NCI-H446 treated with DMSO at 0.1 percent for 48 hours (cell line): ENCODE results near the gene S100A12.
"Not testable (repeated sequence)": the region's sequence is repeated elsewhere in the genome, so short reads cannot be mapped to it uniquely, and the experiment has no call there.

Source experiments
- DNase-seq: peaks from one replicate; lab custom pipeline; 2025; lab: John Stamatoyannopoulos, UW

The S100A12 gene

GRCh38 chr1:153375511-153375910 is at the start of gene S100A12:
Gene S100A12, minus strand, starts transcription at chr1:153375621. Its CDS starts 1,029 bp downstream, at chr1:153374592.
- no peak for DNase-seq

- DNase-seq: no peak
Observed at GRCh38 chr1:153422450-153423068, 47.1 kb upstream of the S100A12 start.

- DNase-seq: no peak
Observed at GRCh38 chr1:153420306-153420705, 44.9 kb upstream of the S100A12 start.

GRCh38 chr1:153419436-153419793 is 44.0 kb upstream of the S100A12 start:
- not testable (repeated sequence) for DNase-seq

GRCh38 chr1:153418758-153419435 is 43.5 kb upstream of the S100A12 start:
- not testable (repeated sequence) for DNase-seq

- no peak for DNase-seq
Observed at GRCh38 chr1:153417136-153417888, 41.9 kb upstream of the S100A12 start.

- DNase-seq: no peak
Observed at GRCh38 chr1:153415850-153416570, 40.6 kb upstream of the S100A12 start, which contains the start of gene S100A7A. Gene S100A7A, plus strand, starts transcription at chr1:153416520. Its CDS starts 1,563 bp downstream, at chr1:153418083.

GRCh38 chr1:153413961-153414360 is 38.5 kb upstream of the S100A12 start:
- not testable (repeated sequence) for DNase-seq

- DNase-seq: not testable (repeated sequence)
Observed at GRCh38 chr1:153407274-153407673, 31.9 kb upstream of the S100A12 start.

- DNase-seq: not testable (repeated sequence)
Observed at GRCh38 chr1:153405825-153406599, 30.6 kb upstream of the S100A12 start.

- DNase-seq: no peak
Observed at GRCh38 chr1:153404768-153405167, 29.3 kb upstream of the S100A12 start.

- no peak for DNase-seq
Observed at GRCh38 chr1:153404086-153404635, 28.7 kb upstream of the S100A12 start.

- DNase-seq: no peak
Observed at GRCh38 chr1:153403421-153404085, 28.1 kb upstream of the S100A12 start.

GRCh38 chr1:153402226-153402625 is 26.8 kb upstream of the S100A12 start:
- DNase-seq: no peak

GRCh38 chr1:153401461-153401860 is 26.0 kb upstream of the S100A12 start:
- no peak for DNase-seq

GRCh38 chr1:153400244-153400643 is 24.8 kb upstream of the S100A12 start:
- no peak for DNase-seq

GRCh38 chr1:153399401-153400055 is 24.1 kb upstream of the S100A12 start:
- no peak for DNase-seq

- no peak for DNase-seq
Observed at GRCh38 chr1:153397924-153398651, 22.7 kb upstream of the S100A12 start.
